IMR-90 (cell line): ENCODE results near the gene CYP4F3. TPM values are rescaled to one million over a fixed set of nuclear protein-coding genes. Genes with fewer than 3 reads are reported as not detected.

ENCODE experiments used
- ATAC-seq: fragments of 200-7000 bp; cut with Tn5 transposase; 2 replicates; pipeline ENCODE4 v1.9.1; 2020; ENCODE audit warnings: low read depth, mild to moderate bottlenecking, moderate library complexity
- BruUV-seq: library from RNA; stranded (reverse); fragments of 400-500 nt; replicated peaks from 2 replicates; lab custom pipeline; 2021; lab: Mats Ljungman, UMichigan
- CTCF ChIA-PET: fragments of 300-600 bp; formaldehyde crosslinking; extraction: SDS; loops from one replicate; lab custom pipeline; 2021; ENCODE audit warnings: antibody characterized with exemption; lab: Yijun Ruan, JAX
- POLR2A ChIA-PET: fragments of 300-600 bp; sonication (Branson Sonifier 250); formaldehyde crosslinking; loops from one replicate; lab custom pipeline; 2022; ENCODE audit warnings: antibody characterized with exemption; ENCODE audit not compliant: unreplicated experiment; lab: Charles Lee
- DNase-seq: peaks from one replicate; pipeline ENCODE4 v3.0.0; 2013
- H2AFZ ChIP-seq: replicated peaks from 2 replicates; pipeline ENCODE3; 2013; ENCODE audit warnings: low read length, mild to moderate bottlenecking; ENCODE audit not compliant: poor library complexity
- H2AK5ac ChIP-seq: 2 replicates; pipeline ENCODE4 v1.6.1; 2013; ENCODE audit warnings: low read depth, low read length, inconsistent platforms
- H2AK9ac ChIP-seq: replicated peaks from 2 replicates; pipeline ENCODE3; 2013; ENCODE audit warnings: mild to moderate bottlenecking, low read depth, low read length, moderate library complexity; ENCODE audit not compliant: poor library complexity
- H2BK120ac ChIP-seq: 2 replicates; pipeline ENCODE4 v1.6.1; 2013; ENCODE audit warnings: low read depth, low read length, inconsistent platforms
- H2BK15ac ChIP-seq: 3 replicates; pipeline ENCODE4 v1.6.1; 2013; ENCODE audit warnings: low read depth, low read length, inconsistent platforms
- H2BK20ac ChIP-seq: 2 replicates; pipeline ENCODE4 v1.6.1; 2013; ENCODE audit warnings: low read depth, mild to moderate bottlenecking, inconsistent platforms, low read length, moderate library complexity
- H2BK5ac ChIP-seq: 2 replicates; pipeline ENCODE4 v1.6.1; 2013; ENCODE audit warnings: mild to moderate bottlenecking, low read depth, low read length, inconsistent platforms; ENCODE audit not compliant: poor library complexity, severe bottlenecking
- H3K14ac ChIP-seq: replicated peaks from 2 replicates; pipeline ENCODE4 v1.6.1; 2013; ENCODE audit warnings: low read depth, low read length, inconsistent platforms
- H3K18ac ChIP-seq: 2 replicates; pipeline ENCODE4 v1.6.1; 2013; ENCODE audit warnings: low read depth, low read length, control low read depth
- H3K23ac ChIP-seq: 2 replicates; pipeline ENCODE4 v1.6.1; 2013; ENCODE audit warnings: low read depth, low read length, inconsistent platforms
- H3K27ac ChIP-seq: 2 replicates; pipeline ENCODE4 v1.5.1; 2013; ENCODE audit warnings: mild to moderate bottlenecking, control low read depth, low read length; ENCODE audit not compliant: insufficient read depth
- H3K27me3 ChIP-seq: 2 replicates; pipeline ENCODE4 v1.6.1; 2013; ENCODE audit warnings: low read length; ENCODE audit not compliant: control insufficient read depth, insufficient read depth
- H3K36me3 ChIP-seq: 2 replicates; pipeline ENCODE4 v1.6.1; 2013; ENCODE audit warnings: low read length, mixed read lengths; ENCODE audit not compliant: control insufficient read depth, insufficient read depth
- H3K4ac ChIP-seq: 2 replicates; pipeline ENCODE4 v1.6.1; 2013; ENCODE audit warnings: low read depth, low read length, inconsistent platforms
- H3K4me1 ChIP-seq: 2 replicates; pipeline ENCODE4 v1.6.1; 2013; ENCODE audit warnings: low read length, mixed read lengths; ENCODE audit not compliant: control insufficient read depth, insufficient read depth
- H3K4me2 ChIP-seq: 2 replicates; pipeline ENCODE4 v1.6.1; 2013; ENCODE audit warnings: low read depth, mild to moderate bottlenecking, control low read depth, low read length, moderate library complexity
- H3K4me3 ChIP-seq: 2 replicates; pipeline ENCODE4 v1.5.1; 2013; ENCODE audit warnings: low read depth, mild to moderate bottlenecking, control low read depth, low read length, moderate library complexity; ENCODE audit not compliant: insufficient read depth
- H3K56ac ChIP-seq: 2 replicates; pipeline ENCODE4 v1.6.1; 2013; ENCODE audit warnings: low read length, inconsistent platforms; ENCODE audit not compliant: insufficient read depth; ENCODE audit errors: extremely low read depth
- H3K79me1 ChIP-seq, 2 experiments: 2 replicates each; pipeline ENCODE4 v1.6.1; 2013; ENCODE audit warnings: low read length in 2 of 2, inconsistent platforms in 1 of 2, low read depth in 1 of 2
- H3K9ac ChIP-seq: 2 replicates; pipeline ENCODE4 v1.6.1; 2013; ENCODE audit warnings: low read depth, low read length, control low read depth
- H3K9me1 ChIP-seq: 2 replicates; pipeline ENCODE4 v1.6.1; 2013; ENCODE audit warnings: low read length, inconsistent platforms; ENCODE audit not compliant: insufficient read depth
- H3K9me3 ChIP-seq: 2 replicates; pipeline ENCODE4 v1.6.1; 2013; ENCODE audit warnings: low read length; ENCODE audit not compliant: control insufficient read depth, insufficient read depth
- H4K20me1 ChIP-seq: 2 replicates; pipeline ENCODE4 v1.6.1; 2013; ENCODE audit warnings: low read length, inconsistent platforms; ENCODE audit not compliant: insufficient read depth
- H4K5ac ChIP-seq: 2 replicates; pipeline ENCODE4 v1.6.1; 2013; ENCODE audit warnings: mild to moderate bottlenecking, low read depth, low read length, control low read depth
- H4K8ac ChIP-seq, 2 experiments: 2 replicates each; pipeline ENCODE4 v1.6.1; 2013; ENCODE audit warnings: low read depth in 2 of 2, low read length in 2 of 2, control low read depth in 1 of 2, inconsistent platforms in 1 of 2
- H4K91ac ChIP-seq: 2 replicates; pipeline ENCODE4 v1.6.1; 2013; ENCODE audit warnings: low read depth, low read length, inconsistent platforms; ENCODE audit not compliant: insufficient read depth
- BHLHE40 ChIP-seq: fragments of 150-350 bp; IDR thresholded peaks from 2 replicates; pipeline ENCODE4 v1.6.1; 2016; ENCODE audit warnings: mild to moderate bottlenecking, low read depth, low read length
- CEBPB ChIP-seq: IDR thresholded peaks from 2 replicates; pipeline ENCODE4 v1.6.1; 2012; ENCODE audit warnings: low read depth, low read length, improper control_type of control experiment
- CHD1 ChIP-seq: IDR thresholded peaks from 2 replicates; pipeline ENCODE4 v1.6.1; 2012; ENCODE audit warnings: low read depth, low read length, improper control_type of control experiment
- FOS ChIP-seq: fragments of 150-350 bp; IDR thresholded peaks from 2 replicates; pipeline ENCODE4 v1.6.1; 2016; ENCODE audit warnings: low read depth, low read length
- MAFK ChIP-seq: IDR thresholded peaks from 2 replicates; pipeline ENCODE4 v1.6.1; 2012; ENCODE audit warnings: low read depth, low read length, improper control_type of control experiment
- MAZ ChIP-seq: IDR thresholded peaks from 2 replicates; pipeline ENCODE4 v1.6.1; 2012; ENCODE audit warnings: low read depth, mild to moderate bottlenecking, low read length, improper control_type of control experiment, moderate library complexity, borderline replicate concordance
- MXI1 ChIP-seq: IDR thresholded peaks from 2 replicates; pipeline ENCODE4 v1.6.1; 2012; ENCODE audit warnings: low read depth, mild to moderate bottlenecking, low read length, moderate library complexity, borderline replicate concordance
- NFE2L2 ChIP-seq: fragments of 150-350 bp; IDR thresholded peaks from 2 replicates; pipeline ENCODE4 v1.6.1; 2016; ENCODE audit warnings: low read depth, mild to moderate bottlenecking, low read length
- POLR2A ChIP-seq: IDR thresholded peaks from 2 replicates; pipeline ENCODE4 v1.6.1; 2012; ENCODE audit warnings: mild to moderate bottlenecking, low read depth, low read length
- RAD21 ChIP-seq: IDR thresholded peaks from 2 replicates; pipeline ENCODE4 v1.6.1; 2012; ENCODE audit warnings: low read length, improper control_type of control experiment
- RCOR1 ChIP-seq: IDR thresholded peaks from 2 replicates; pipeline ENCODE4 v1.6.1; 2012; ENCODE audit warnings: mild to moderate bottlenecking, low read length, improper control_type of control experiment; ENCODE audit not compliant: insufficient replicate concordance
- RFX5 ChIP-seq: IDR thresholded peaks from 2 replicates; pipeline ENCODE4 v1.8.0; 2012; ENCODE audit warnings: low read depth, mild to moderate bottlenecking, low read length, moderate library complexity
- SMC3 ChIP-seq: fragments of 150-350 bp; IDR thresholded peaks from 2 replicates; pipeline ENCODE4 v1.6.1; 2016; ENCODE audit warnings: low read depth, mild to moderate bottlenecking, antibody characterized with exemption, low read length, moderate library complexity
- WGBS, 2 experiments: methylation state at CpG; one replicate each; pipeline versions ENCODE4 v1.1.5 to v1.1.7; 2013; ENCODE audit warnings: missing lambda C conversion rate in 2 of 2; ENCODE audit not compliant: insufficient read length in 1 of 2; ENCODE audit errors: extremely low coverage in 2 of 2; 5-methylcytosine and 5-hydroxymethylcytosine counted together
- dilution Hi-C: fragments of 300-500 bp; cut with HindIII; formaldehyde crosslinking; loops from one replicate; pipeline ENCODE4 v1.14.3; 2018; ENCODE audit warnings: low sequenced_read_pairs; ENCODE audit not compliant: unreplicated experiment
- in situ Hi-C: fragments of 300-500 bp; cut with MboI; formaldehyde crosslinking; loops from 3 replicates; pipeline ENCODE4 v1.14.3; 2019; ENCODE audit warnings: low sequenced_read_pairs, inconsistent platforms, mixed read lengths
- intact Hi-C: fragments of 100-400 bp; cut with micrococcal nuclease; formaldehyde crosslinking; loops from 2 replicates; pipeline ENCODE4 v1.10.0; 2022
- polyA plus RNA-seq, 3 experiments: library from polyadenylated mRNA; depleted of rRNA; stranded (reverse); fragments of >200 nt; gene quantifications; 2 replicates each; pipeline ENCODE4 v1.2.3, GENCODE V29; 2012; ENCODE audit warnings: low replicate concordance in 1 of 3
- total RNA-seq: library from RNA; depleted of rRNA; stranded (reverse); fragments of >200 nt; gene quantifications from 2 replicates; pipeline ENCODE4 v1.2.3, GENCODE V29; 2012
- TF ChIP-seq, protein P1 (sequence below): conservative IDR thresholded peaks from 2 replicates; pipeline ENCODE4 v1.5.1; 2012; ENCODE audit warnings: mild to moderate bottlenecking, low read depth, low read length, improper control_type of control experiment
- TF ChIP-seq, protein P2 (sequence below): fragments of 150-350 bp; IDR thresholded peaks from 2 replicates; pipeline ENCODE4 v1.6.1; 2016; ENCODE audit warnings: low read depth, mild to moderate bottlenecking, low read length, moderate library complexity, borderline replicate concordance
- TF ChIP-seq, protein P3 (sequence below): fragments of 150-350 bp; IDR thresholded peaks from 2 replicates; pipeline ENCODE4 v1.6.1; 2017; ENCODE audit warnings: mild to moderate bottlenecking, antibody characterized with exemption, low read length, low read depth

CYP4F3 gene
- total and polyA plus RNA-seq, 2 of the 4 experiments (the other 2 are of a cell fraction) = not detected

GRCh38 chr19:15684828-15685227, 44.1 kb downstream of the CYP4F3 start:
- intact Hi-C loops = no loop called here
- in situ Hi-C loops = no loop called here
- 74% methylated on average over 3 of the region's 9 CpGs; no CpG with 5 or more reads in 1 of the 2 experiments for WGBS, 2 experiments
- dilution Hi-C loops = no loop called here
- H2AK5ac ChIP-seq = no peak overlapping the region
- peaks cover 28% of the 10 kb centered on the region for H3K9me3 ChIP-seq
- no peak overlapping the region for H2BK20ac ChIP-seq
- H3K23ac ChIP-seq = no peak overlapping the region
- no peaks in the 10 kb centered on the region for H3K4me1 ChIP-seq
- POLR2A ChIA-PET = no interaction called here
- H2BK120ac ChIP-seq = no peak overlapping the region
- no peaks in the 10 kb centered on the region for H3K9me1 ChIP-seq
- H3K79me1 ChIP-seq = no peaks in the 10 kb centered on the region
- no peak overlapping the region for H3K27ac ChIP-seq
- no peak overlapping the region for H3K56ac ChIP-seq
- ATAC-seq = no peak
- H3K27me3 ChIP-seq = no peaks in the 10 kb centered on the region
- TF ChIP-seq NFE2L2 (no peak), SMC3 (no peak), MAZ (no peak), FOS (no peak), CEBPB (no peak), RAD21 (no peak), MXI1 (no peak), RFX5 (no peak), BHLHE40 (no peak), MAFK (no peak), CHD1 (no peak), POLR2A (no peak), RCOR1 (no peak)
- TF ChIP-seq, protein P1, sequence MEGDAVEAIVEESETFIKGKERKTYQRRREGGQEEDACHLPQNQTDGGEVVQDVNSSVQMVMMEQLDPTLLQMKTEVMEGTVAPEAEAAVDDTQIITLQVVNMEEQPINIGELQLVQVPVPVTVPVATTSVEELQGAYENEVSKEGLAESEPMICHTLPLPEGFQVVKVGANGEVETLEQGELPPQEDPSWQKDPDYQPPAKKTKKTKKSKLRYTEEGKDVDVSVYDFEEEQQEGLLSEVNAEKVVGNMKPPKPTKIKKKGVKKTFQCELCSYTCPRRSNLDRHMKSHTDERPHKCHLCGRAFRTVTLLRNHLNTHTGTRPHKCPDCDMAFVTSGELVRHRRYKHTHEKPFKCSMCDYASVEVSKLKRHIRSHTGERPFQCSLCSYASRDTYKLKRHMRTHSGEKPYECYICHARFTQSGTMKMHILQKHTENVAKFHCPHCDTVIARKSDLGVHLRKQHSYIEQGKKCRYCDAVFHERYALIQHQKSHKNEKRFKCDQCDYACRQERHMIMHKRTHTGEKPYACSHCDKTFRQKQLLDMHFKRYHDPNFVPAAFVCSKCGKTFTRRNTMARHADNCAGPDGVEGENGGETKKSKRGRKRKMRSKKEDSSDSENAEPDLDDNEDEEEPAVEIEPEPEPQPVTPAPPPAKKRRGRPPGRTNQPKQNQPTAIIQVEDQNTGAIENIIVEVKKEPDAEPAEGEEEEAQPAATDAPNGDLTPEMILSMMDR = no peak
- TF ChIP-seq, protein P2, sequence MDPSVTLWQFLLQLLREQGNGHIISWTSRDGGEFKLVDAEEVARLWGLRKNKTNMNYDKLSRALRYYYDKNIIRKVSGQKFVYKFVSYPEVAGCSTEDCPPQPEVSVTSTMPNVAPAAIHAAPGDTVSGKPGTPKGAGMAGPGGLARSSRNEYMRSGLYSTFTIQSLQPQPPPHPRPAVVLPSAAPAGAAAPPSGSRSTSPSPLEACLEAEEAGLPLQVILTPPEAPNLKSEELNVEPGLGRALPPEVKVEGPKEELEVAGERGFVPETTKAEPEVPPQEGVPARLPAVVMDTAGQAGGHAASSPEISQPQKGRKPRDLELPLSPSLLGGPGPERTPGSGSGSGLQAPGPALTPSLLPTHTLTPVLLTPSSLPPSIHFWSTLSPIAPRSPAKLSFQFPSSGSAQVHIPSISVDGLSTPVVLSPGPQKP = no peak
- TF ChIP-seq, protein P3, sequence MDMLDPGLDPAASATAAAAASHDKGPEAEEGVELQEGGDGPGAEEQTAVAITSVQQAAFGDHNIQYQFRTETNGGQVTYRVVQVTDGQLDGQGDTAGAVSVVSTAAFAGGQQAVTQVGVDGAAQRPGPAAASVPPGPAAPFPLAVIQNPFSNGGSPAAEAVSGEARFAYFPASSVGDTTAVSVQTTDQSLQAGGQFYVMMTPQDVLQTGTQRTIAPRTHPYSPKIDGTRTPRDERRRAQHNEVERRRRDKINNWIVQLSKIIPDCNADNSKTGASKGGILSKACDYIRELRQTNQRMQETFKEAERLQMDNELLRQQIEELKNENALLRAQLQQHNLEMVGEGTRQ = no peak
- no peak overlapping the region for H2AK9ac ChIP-seq
- H4K8ac ChIP-seq = no peak overlapping the region
- CTCF ChIA-PET = no interaction called here
- no TSS peak for BruUV-seq
- H2BK15ac ChIP-seq = no peak overlapping the region
- no peak overlapping the region for H4K5ac ChIP-seq
- H4K20me1 ChIP-seq = no peaks in the 10 kb centered on the region
- H4K91ac ChIP-seq = no peak overlapping the region
- no peak overlapping the region for H3K4me2 ChIP-seq
- H3K4ac ChIP-seq = no peak overlapping the region
- H3K18ac ChIP-seq = no peak overlapping the region
- H3K4me3 ChIP-seq = no peak overlapping the region
- H3K9ac ChIP-seq = no peak overlapping the region
- H2BK5ac ChIP-seq = no peak overlapping the region
- no peak overlapping the region for H2AFZ ChIP-seq
- DNase-seq = no peak
- H3K36me3 ChIP-seq = no peaks in the 10 kb centered on the region
- no peak overlapping the region for H3K14ac ChIP-seq
